CD4-positive, alpha-beta T cell treated with Interleukin-17A for 4 hours (primary cell): Measurements from ENCODE around the gene NUMBL.
"Not testable (repeated sequence)": the region's sequence is repeated elsewhere in the genome, so short reads cannot be mapped to it uniquely, and the experiment has no call there.

ENCODE experiments used
- DNase-seq: peaks from one replicate; pipeline ENCODE4 v3.0.0-alpha.2; 2020; ENCODE audit warnings: mixed read lengths

The NUMBL gene

DNA sequence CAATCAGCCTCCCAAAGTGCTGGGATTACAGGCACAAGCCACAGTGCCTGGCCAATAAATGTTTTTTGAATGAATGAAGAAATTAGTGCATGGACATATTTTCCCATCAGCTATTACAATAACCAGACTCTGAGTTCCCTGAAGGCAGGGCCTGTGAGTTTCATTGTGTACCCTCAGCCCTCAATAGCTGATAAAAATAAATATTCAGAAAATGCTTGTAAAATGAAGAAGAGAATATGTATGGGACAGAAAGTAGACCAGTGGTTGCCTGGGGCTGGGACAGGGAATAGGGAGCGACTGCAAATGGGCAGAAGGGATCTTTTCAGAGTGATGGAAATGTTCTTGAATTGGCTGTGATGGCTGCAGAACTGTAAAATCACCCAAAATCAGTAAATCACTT, 28.8 kb downstream of the NUMBL start:
- DNase-seq: no peak

DNA sequence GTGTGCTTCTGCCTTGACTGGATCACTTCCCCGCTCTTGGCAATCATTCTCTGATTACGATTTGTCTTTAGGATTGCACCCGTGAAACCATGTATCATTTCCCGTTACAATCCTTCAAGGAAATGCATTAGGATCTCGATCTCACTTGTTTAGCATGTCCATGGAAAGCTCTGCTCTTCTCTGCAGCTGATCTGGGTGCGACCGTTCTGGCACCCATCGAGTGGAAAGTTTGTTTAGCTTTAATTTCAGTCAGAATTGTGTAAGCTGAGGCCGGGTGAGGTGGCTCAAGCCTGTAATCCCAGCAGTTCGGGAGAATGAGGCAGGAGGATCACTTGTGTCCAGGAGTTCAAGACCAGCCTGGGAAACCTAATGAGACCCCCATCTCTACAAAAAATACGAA, 30.9 kb downstream of the NUMBL start:
- no peak for DNase-seq

DNA sequence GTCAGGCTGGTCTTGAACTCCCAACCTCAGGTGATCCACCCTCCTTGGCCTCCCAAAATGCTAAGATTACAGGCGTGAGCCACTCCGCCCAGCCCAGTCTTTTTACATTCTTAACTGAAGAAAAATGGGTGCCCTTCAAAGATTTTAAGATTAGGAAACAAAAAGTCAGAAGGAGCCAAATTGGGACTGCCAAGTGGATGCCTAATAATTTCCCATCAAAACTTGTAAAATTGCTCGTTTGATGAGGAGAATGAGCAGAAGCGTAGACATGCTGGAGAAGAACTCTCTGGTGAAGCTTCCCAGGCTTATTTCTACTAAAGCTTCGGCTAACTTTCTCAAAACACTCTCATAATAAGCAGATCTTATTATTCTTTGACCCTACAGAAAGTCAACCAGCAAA, 31.3 kb downstream of the NUMBL start:
- DNase-seq: no peak

GRCh38 chr19:40658031-40658430, 32.4 kb downstream of the NUMBL start:
- no peak for DNase-seq

DNA sequence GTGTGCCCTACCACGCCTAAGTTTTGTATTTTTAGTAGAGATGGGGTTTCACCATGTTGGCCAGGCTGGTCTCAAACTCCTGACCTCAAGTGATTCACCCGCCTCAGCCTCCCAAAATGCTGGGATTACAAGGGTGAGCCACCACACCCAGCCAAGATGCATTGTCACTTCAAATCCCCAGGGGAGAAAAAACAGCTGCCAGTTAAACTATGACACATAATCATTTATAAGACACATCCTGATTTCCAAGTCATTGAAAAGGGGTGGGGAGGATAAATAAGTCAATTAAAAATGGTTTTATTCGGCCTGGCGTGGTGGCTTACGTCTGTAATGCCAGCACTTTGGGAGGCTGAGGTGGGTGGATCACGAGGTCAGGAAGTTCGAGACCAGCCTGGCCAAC, 34.8 kb downstream of the NUMBL start:
- not testable (repeated sequence) for DNase-seq

DNA sequence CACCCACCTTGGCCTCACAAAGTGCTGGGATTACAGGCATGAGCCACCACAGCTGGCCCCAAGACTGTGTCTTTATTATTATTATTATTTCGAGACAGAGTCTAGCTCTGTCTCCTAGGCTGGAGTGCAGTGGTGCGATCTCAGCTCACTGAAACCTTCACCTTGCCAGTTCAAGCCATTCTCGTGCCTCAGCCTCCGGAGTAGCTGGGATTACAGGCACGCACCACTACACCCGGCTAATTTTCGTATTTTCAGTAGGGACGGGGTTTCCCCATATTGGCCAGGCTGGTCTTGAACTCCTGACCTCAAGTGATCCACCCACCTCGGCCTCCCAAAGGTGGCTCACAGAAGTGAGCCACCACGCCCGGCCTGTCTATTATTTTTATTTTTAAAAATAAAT, 38.1 kb downstream of the NUMBL start:
- DNase-seq: not testable (repeated sequence)

DNA sequence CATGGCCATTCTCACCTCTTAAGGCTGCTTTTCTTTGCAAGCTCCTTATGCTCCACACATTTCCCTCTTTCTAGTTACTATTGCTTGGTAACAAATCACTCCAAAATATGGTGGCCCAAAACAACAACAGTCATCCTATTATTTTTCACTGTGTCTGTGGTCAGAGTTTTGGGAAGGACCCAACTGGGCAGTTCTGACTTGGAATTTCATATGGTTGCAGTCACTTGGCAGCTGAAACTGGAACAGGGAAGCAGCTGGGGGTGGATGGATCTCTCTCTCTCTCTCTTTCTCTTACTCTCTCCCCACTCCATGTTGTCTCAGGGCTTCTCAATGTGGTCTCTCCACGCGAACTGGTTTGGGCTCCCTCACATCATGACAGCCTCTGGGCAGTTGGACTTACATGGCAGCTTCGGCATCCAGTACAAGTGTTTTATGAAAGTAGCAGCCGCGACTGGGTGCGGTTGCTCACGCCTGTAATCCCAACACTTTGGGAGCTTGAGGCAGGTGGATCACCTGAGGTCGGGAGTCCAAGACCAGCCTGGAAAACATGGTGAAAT, 39.6 kb downstream of the NUMBL start:
- no peak for DNase-seq

- DNase-seq: not testable (repeated sequence)
Observed at GRCh38 chr19:40649903-40650675, 40.4 kb downstream of the NUMBL start.

GRCh38 chr19:40646743-40647254, 43.7 kb downstream of the NUMBL start:
- no peak for DNase-seq

DNA sequence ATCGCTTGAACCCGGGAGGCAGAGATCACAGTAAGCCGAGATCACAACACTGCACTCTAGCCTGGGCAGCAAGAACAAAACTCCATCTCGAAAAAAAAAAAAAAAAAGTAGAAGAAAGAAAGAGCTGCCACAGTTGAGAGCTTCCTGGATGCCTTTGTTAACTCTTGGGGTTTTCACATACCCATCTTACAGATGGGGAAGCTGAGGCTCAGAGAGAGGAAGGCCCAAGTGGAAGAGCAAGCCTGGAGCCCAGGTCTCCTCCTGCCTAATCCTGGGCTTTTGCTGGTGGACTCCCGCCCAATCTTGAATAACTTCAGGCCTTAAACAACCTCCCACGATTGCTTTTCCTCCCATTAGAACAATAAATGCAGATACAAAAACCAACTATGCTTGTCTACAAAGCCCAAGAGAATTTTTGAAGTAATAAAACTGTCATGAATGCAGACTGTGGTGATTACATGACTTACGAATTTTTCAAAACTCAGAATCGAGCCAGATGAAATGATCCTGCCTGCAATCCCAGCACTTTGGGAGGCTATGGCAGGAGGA, 47.6 kb downstream of the NUMBL start:
- no peak for DNase-seq

GRCh38 chr19:40642051-40642706, 48.3 kb downstream of the NUMBL start:
- DNase-seq: no peak

DNA sequence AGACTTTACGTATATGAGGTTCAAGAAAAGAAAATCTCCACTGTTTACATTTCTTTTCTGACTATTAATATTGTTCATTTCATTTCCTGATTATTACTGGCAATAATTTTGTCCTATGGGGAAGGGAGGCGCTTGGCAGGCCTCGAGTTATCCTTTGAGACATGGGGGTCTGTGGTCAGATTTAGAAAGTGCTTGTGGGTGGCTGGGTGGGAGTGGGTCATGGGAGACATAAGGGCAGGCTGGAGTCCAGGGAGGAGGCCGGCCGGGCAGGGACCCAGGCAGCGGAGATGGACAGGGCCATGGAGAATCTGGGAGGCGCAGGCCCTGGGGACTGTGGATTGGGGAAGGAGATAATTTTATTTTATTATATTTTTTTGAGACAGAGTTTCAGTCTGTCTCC, 49.2 kb downstream of the NUMBL start:
- DNase-seq: no peak

DNA sequence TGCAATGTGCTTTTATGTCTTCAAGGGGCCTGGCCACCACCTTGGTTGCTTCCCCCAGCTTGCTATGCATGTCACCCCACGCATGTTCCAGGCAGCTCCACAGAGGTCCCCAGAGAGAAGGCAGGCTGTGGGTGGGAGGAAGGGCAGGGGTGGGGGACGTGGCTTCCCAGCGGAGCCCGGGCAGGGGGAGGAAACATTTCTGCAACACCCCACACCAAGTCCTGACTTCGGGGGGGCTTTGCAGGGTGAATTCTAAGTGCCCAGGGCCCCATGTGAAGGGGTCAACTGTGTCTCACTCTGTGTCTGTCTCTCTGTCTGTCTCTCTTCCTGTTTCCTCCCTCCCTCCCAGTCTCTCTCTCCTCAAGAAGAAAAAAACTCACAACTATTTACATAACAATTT, 49.7 kb downstream of the NUMBL start:
- DNase-seq: peak; percentile 54

- DNase-seq: no peak
Observed at GRCh38 chr19:40639638-40639982, 50.8 kb downstream of the NUMBL start.

DNA sequence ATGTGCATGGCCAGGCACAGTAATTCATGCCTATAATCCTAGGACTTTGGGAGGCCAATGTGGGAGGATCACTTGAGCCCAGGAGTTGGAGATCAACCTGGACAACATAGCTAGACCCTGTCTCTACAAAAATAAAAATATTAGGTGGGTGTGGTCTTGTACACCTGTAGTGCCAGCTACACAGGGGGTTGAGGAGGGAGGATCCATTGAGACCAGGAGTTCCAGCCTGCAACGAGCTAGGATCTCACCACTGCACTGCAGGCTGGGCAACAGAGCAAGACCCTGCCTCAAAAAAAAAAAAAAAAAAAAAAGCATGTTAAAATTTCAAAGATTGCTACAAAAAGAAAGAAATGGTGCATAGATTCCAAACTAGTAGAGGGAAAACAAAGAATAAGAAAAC, 52.1 kb downstream of the NUMBL start:
- DNase-seq: no peak

DNA sequence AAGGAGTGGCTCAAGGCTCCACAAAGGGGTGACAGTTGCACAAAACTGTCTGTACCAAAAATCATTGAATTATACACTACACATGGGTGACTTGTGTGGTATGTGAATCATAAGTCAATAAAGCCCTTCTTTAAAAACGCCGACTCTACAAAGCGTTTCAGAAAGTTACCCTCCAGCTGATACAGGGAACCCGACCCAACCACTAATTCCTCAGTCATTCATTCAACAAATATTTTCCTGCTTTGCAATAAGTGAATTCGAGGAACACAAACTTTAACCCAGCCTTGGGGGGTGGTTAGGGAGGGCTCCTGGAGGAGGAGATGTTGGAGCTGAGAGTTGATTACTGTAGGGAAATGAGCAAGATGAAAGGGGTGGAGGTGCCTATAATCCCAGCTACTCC, 57.2 kb downstream of the NUMBL start:
- DNase-seq: no peak

- no peak for DNase-seq
Observed at GRCh38 chr19:40632311-40633036, 58.0 kb downstream of the NUMBL start.

- DNase-seq: no peak
Observed at GRCh38 chr19:40630571-40631160, 59.8 kb downstream of the NUMBL start.

DNA sequence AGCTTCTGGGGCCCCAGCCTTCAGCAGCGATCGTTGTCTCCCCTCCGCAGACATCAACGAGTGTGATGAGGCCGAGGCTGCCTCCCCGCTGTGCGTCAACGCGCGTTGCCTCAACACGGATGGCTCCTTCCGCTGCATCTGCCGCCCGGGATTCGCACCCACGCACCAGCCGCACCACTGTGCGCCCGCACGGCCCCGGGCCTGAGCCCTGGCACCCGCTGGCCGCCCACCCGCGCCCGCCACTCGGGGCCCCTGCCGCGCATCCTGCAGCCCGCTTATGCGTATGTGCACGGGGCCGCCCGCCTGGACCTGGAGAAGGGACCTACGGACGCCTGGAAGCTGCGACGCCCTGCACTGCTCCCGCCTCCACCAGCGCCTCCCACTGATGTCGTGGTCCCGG, 61.1 kb downstream of the NUMBL start:
- DNase-seq: no peak

GRCh38 chr19:40627486-40628279, 62.8 kb downstream of the NUMBL start:
- no peak for DNase-seq

DNA sequence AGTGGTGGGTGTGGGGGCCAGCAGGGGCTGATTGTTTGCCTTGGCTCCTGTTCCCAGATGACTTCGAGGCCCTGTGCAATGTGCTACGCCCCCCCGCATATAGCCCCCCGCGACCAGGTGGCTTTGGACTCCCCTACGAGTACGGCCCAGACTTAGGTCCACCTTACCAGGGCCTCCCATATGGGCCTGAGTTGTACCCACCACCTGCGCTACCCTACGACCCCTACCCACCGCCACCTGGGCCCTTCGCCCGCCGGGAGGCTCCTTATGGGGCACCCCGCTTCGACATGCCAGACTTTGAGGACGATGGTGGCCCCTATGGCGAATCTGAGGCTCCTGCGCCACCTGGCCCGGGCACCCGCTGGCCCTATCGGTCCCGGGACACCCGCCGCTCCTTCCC, 63.5 kb downstream of the NUMBL start:
- DNase-seq: no peak
